Osteocyte (in vitro differentiated cells): ENCODE results near the gene FN1. TPM values are rescaled to one million over a fixed set of nuclear protein-coding genes. Genes with fewer than 3 reads are reported as not detected.
"Not testable (repeated sequence)": the region's sequence is repeated elsewhere in the genome, so short reads cannot be mapped to it uniquely, and the experiment has no call there.

Source experiments
- DNase-seq: peaks from one replicate; pipeline ENCODE4 v3.0.0; 2021; ENCODE audit warnings: mixed read lengths; ENCODE audit not compliant: unreplicated experiment; ENCODE audit errors: extremely low spot score
- H3K27ac Mint-ChIP-seq: one replicate; pipeline ENCODE4 v1.8.0; 2021; ENCODE audit warnings: mild to moderate bottlenecking, mixed read lengths; ENCODE audit not compliant: unreplicated experiment
- H3K27me3 Mint-ChIP-seq: one replicate; pipeline ENCODE4 v1.8.0; 2021; ENCODE audit warnings: mixed read lengths; ENCODE audit not compliant: unreplicated experiment
- H3K36me3 Mint-ChIP-seq: one replicate; pipeline ENCODE4 v1.8.0; 2021; ENCODE audit warnings: mixed read lengths; ENCODE audit not compliant: unreplicated experiment
- H3K4me1 Mint-ChIP-seq: one replicate; pipeline ENCODE4 v1.8.0; 2021; ENCODE audit warnings: mixed read lengths; ENCODE audit not compliant: unreplicated experiment
- H3K4me3 Mint-ChIP-seq: one replicate; pipeline ENCODE4 v1.8.0; 2021; ENCODE audit warnings: mild to moderate bottlenecking, moderate library complexity, mixed read lengths; ENCODE audit not compliant: unreplicated experiment
- H3K9me3 Mint-ChIP-seq: one replicate; pipeline ENCODE4 v1.8.0; 2021; ENCODE audit warnings: mixed read lengths; ENCODE audit not compliant: unreplicated experiment
- total RNA-seq: library from RNA; stranded (reverse); gene quantifications from 2 replicates; pipeline ENCODE4 v1.2.1, GENCODE V29; 2021
- TF ChIP-seq, protein P1 (sequence below): fragments of 200-600 bp; sonication (generic); IDR thresholded peaks from 2 replicates; pipeline ENCODE4 v1.5.0; 2021; ENCODE audit warnings: antibody characterized with exemption, mild to moderate bottlenecking, moderate library complexity

Gene FN1
- total RNA-seq, 1 donor from 2014 or later = 16,854 TPM

DNA sequence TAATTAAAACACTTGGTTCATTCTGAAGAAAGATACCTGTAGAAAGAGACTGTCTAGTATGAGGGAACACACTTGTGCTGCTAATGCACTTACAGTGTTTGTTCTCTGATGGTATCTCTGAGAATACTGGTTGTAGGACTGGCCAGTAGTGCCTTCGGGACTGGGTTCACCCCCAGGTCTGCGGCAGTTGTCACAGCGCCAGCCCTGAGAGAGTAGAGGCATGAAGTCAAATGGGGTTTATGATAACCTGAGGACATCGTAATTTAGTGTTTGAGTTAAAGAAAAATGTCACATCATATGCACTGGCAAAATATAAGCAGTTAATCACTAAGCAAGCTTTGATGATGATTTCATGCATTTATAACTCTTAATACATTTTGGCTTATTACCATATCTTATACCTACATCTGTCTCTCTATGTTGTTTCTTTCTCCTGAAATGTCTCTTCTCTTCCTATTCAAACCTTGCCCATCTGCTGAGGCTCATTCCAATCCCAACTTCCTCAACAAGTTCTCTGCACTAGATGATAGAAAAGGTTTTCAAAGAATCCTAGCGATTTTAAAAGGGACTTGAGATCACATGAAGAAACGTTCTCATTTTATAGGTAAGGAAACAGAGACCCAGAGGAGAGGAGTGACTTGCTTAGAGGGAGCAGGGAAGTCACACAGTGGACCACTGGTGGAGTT, 73.8 kb downstream of the FN1 start:
- peak overlapping the region; percentile 75 for H3K27ac Mint-ChIP-seq
- TF ChIP-seq, protein P1, sequence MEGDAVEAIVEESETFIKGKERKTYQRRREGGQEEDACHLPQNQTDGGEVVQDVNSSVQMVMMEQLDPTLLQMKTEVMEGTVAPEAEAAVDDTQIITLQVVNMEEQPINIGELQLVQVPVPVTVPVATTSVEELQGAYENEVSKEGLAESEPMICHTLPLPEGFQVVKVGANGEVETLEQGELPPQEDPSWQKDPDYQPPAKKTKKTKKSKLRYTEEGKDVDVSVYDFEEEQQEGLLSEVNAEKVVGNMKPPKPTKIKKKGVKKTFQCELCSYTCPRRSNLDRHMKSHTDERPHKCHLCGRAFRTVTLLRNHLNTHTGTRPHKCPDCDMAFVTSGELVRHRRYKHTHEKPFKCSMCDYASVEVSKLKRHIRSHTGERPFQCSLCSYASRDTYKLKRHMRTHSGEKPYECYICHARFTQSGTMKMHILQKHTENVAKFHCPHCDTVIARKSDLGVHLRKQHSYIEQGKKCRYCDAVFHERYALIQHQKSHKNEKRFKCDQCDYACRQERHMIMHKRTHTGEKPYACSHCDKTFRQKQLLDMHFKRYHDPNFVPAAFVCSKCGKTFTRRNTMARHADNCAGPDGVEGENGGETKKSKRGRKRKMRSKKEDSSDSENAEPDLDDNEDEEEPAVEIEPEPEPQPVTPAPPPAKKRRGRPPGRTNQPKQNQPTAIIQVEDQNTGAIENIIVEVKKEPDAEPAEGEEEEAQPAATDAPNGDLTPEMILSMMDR = no peak
- H3K27me3 Mint-ChIP-seq = no peaks in the 10 kb centered on the region
- H3K36me3 Mint-ChIP-seq = peaks cover 72% of the 10 kb centered on the region
- no peak overlapping the region for H3K4me3 Mint-ChIP-seq
- no peaks in the 10 kb centered on the region for H3K9me3 Mint-ChIP-seq
- H3K4me1 Mint-ChIP-seq = peaks cover 29% of the 10 kb centered on the region
- no peak for DNase-seq

DNA sequence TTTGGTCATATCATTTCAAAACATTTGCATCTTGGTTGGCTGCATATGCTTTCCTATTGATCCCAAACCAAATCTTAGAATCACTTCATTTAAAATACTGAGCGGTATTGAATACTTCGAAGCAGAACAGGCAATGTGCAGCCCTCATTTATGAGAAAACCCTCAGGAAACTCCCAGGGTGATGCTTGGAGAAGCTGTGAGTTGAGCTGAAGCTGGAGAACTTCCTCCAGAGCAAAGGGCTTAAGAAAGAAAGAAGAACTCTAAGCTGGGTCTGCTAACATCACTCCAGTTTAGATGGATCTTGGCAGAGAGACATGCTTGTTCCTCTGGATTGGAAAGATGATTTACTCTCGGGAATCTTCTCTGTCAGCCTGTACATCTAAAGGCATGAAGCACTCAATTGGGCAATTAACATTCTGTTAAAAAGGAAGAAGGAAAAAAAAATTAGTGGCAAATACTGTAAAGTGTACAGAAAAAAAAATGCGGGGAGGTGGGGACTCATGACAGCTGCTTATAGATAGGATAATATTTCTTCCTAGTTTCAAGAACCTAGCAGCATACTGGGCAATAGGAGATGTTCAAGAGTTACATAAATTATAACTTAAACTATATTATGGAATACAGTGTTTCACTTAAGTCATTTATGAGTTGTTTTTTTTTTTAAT, 74.5 kb downstream of the FN1 start:
- Mint-ChIP-seq H3K4me1 (peaks cover 26% of the 10 kb centered on the region), H3K9me3 (no peaks in the 10 kb centered on the region), H3K4me3 (no peak overlapping the region), H3K27me3 (no peaks in the 10 kb centered on the region), H3K27ac (peak overlapping the region; percentile 45), H3K36me3 (peaks cover 65% of the 10 kb centered on the region)
- TF ChIP-seq, protein P1 = no peak
- no peak for DNase-seq

DNA sequence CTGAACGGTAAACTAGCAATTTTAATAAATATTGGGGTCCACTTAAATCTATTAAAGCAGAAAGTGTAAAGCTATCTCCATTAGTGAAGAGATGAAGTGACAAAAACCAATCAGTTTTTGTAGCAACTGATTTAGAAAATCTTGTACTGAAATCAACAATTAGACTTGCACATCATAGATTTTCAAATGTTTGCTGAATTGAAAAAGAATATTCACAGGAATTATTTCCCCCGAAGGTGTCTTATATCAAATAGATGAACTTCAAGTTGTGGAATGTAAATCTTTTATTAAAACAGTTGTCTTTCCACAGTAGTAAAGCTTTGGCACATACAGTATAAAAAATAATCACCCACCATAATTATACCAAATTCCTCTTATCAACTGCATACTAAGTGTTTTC, 75.3 kb downstream of the FN1 start:
- Mint-ChIP-seq H3K4me1 (peaks cover 26% of the 10 kb centered on the region), H3K36me3 (peaks cover 62% of the 10 kb centered on the region)

DNA sequence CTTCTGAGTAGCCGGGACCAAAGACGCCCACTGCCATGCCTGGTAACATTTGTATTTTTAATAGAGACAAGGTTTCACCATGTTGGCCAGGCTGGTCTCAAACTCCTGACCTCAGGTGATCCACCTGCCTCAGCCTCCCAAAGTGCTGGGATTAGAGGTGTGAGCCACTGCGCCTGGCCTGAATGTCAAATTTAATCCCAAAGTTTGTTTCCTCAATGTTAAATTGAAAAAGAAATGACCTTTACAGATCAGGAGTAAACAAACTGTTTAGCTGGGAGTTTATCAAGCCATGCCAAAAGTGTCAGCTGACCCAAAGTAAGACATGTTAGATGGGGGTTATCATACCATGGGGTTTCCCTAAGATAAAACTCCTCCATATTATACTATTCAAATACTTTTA, 75.8 kb downstream of the FN1 start:
- not testable (repeated sequence) for H3K9me3 Mint-ChIP-seq, DNase-seq, H3K27me3 Mint-ChIP-seq, H3K4me3 Mint-ChIP-seq
- Mint-ChIP-seq H3K27ac (peak overlapping the region; percentile 58), H3K4me1 (peaks cover 23% of the 10 kb centered on the region), H3K36me3 (peaks cover 57% of the 10 kb centered on the region)

More for the DNA sequence above, 75.3 kb downstream of the FN1 start:
- TF ChIP-seq, protein P1 = no peak
- peak overlapping the region; percentile 58 for H3K27ac Mint-ChIP-seq
- no peak overlapping the region for H3K4me3 Mint-ChIP-seq
- DNase-seq = no peak
- H3K27me3 Mint-ChIP-seq = no peaks in the 10 kb centered on the region
- no peaks in the 10 kb centered on the region for H3K9me3 Mint-ChIP-seq

DNA sequence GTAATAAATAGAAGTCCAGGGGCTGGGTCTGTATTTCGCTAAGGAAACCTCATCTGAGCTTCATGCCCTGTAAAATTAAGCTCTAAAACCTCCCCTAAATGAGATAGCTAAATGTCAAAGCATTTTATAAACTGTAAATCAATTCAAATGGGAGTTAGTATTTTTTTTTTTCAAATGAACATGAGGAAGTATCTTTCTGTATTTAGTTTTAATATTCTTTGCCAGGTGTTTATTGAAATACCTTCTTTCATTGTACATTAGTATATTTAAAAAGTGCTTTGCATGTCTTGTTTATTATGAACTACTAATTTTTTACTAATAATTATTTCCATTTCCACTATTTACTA, 76.3 kb downstream of the FN1 start:
- H3K4me3 Mint-ChIP-seq = no peak overlapping the region

More for the DNA sequence above, 76.3 kb downstream of the FN1 start:
- DNase-seq = no peak
- Mint-ChIP-seq H3K9me3 (no peaks in the 10 kb centered on the region), H3K27ac (peak overlapping the region; percentile 58), H3K4me1 (peaks cover 21% of the 10 kb centered on the region), H3K36me3 (peaks cover 52% of the 10 kb centered on the region), H3K27me3 (no peaks in the 10 kb centered on the region)
- TF ChIP-seq, protein P1 = no peak
